ENCODE measurements around the gene TMPRSS5.
A peak's percentile ranks its signal among the peaks of the same experiment; 100 is the strongest.
"Not testable (repeated sequence)": the region's sequence is repeated elsewhere in the genome, so short reads cannot be mapped to it uniquely, and the experiment has no call there.

The TMPRSS5 gene

GRCh38 chr11:113705871-113706655 is at the start of gene TMPRSS5:
Gene TMPRSS5, minus strand, starts transcription at chr11:113706308. Its CDS starts 84 bp downstream, at chr11:113706224.
- no peak for DNase-seq

- no peak for DNase-seq
Measured at GRCh38 chr11:113752932-113753331, 46.8 kb upstream of the TMPRSS5 start.

DNA sequence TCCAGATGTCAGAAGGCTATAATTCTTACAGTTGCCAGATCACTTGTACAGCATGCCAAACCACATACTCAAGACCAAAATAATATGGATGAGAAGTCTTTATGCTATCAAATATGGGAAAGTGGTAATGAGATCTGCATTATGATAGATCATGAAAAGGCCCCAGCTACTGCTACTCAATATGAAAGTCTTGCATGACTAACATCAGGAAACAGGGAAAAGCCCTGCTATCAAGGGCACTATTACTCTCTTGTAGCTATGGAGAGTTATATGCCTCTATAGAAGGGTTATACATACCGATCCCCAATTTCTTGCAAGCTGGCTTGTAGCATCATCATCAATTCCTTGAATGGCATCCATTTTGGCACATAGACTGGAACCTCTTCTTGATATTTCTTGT is 30.2 kb upstream of the TMPRSS5 start:
- DNase-seq: no peak

GRCh38 chr11:113732092-113732491 is 26.0 kb upstream of the TMPRSS5 start:
- DNase-seq: no peak

DNA sequence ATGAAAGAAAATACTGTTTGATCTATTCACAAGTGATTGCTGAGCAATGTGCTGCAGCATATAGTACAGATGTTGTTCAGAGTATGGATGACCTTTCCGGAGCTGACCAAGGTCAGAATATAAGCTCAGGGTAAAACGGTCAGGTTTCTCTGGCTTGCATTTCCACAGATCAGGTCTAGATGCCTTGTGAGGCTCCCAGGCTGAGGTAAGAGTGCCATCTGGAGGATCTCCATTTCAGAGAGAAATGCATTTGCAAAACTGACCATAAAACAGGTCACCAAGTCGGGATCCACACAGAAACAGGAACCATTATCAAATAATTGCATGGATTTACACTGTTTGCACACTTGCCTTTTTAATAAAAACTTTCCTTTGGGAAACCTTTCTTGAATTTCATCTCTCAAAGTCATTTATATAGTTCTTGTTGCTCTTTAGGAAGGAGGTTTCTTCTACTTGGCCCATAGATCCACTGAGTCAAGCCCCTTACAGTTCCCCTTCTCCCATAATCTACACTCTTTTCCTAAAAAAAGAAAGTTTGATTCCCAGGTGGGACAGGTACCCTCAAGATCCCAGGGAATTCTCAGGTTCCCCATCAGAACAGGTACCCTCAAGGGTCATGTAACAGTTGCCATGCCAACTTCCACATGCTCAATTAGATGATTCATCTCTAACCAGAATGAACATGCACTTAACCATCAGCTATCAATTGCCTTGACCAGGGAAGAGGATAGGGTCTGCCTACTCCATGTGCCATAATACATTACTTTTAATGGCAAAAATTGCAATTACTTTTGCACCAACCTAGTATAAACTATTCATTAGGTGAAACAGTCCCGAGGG is 25.0 kb upstream of the TMPRSS5 start:
- peak; percentile 5 for DNase-seq

GRCh38 chr11:113729456-113729855 is 23.3 kb upstream of the TMPRSS5 start:
- DNase-seq: no peak

GRCh38 chr11:113728814-113729213 is 22.7 kb upstream of the TMPRSS5 start:
- no peak for DNase-seq

- no peak for DNase-seq
Measured at GRCh38 chr11:113725913-113726312, 19.8 kb upstream of the TMPRSS5 start.

DNA sequence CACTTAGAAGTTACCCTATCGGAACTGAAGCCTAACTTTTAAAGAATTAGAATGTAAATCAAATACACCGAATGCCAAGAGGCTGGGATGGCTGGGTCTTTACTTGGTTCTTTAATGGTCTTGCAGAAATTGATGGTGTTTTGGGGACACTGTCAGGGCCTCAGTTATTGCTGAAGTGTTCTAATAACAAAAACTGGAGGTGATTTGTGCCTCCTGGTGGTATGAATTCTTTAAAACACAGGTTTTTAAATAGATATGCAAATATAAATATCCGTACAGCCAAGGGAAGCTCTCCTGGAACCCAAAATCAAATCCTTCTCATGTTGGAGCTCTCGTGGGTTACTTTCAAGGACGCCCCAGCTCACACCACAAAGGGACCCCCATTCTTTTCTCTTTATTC is 19.3 kb upstream of the TMPRSS5 start:
- no peak for DNase-seq

DNA sequence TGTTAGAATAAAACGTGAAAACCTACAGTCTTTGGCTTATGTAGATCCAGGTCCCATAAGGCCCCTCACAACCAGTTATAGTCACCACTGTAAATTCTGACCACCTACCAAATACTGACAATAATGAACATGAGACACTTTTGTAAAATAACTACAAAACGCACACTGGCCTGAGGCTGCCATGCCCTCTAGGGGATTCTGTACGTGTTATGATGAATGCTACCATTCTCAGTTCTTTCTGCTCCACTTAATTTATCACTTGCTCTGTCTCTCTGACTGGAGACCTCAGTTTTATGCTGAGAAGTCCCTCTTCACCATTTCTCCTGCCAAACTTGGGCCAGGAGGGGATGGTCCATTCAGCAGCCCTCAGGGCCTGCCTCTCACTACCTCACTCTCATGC is 18.7 kb upstream of the TMPRSS5 start:
- no peak for DNase-seq

GRCh38 chr11:113723787-113724186 is 17.7 kb upstream of the TMPRSS5 start:
- DNase-seq: no peak

- no peak for DNase-seq
Measured at GRCh38 chr11:113722934-113723333, 16.8 kb upstream of the TMPRSS5 start.

DNA sequence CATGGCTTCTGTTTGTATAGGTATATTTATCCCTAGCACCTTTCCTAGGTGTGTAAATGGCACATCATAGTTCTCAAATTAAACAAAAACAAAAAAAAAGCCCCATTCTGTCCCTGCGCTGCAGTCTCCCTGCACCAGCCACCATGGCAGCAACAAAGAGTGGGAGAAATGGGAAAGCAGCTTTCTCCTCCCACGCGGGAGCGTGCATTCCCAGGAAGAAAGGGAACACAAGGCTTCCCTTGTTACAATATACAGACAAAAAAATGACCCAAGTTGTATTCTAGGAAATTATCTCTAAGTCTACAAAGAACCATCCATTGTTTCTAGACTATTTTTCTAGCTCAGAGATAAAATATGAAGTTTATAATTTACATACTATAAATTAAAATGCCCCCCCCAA is 16.1 kb upstream of the TMPRSS5 start:
- no peak for DNase-seq

GRCh38 chr11:113721462-113722066 is 15.5 kb upstream of the TMPRSS5 start:
- no peak for DNase-seq

DNA sequence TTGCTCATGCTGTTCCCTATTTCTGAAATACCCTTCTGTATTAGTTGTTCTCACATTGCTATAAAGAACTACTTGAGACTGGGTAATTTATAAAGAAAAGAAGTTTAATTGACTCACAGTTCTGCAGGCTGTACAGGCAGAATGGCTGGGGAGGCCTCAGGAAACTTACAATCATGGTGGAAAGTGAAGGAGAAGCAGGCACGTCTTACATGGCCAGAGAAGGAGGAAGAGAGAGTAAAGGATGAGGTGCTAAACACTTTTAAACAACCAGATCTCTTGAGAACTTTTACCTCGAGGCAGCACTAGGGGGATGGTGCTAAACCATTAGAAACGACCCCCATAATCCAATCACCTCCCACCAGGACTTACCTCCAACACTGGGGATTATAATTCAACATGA is 14.4 kb upstream of the TMPRSS5 start:
- DNase-seq: not testable (repeated sequence)

DNA sequence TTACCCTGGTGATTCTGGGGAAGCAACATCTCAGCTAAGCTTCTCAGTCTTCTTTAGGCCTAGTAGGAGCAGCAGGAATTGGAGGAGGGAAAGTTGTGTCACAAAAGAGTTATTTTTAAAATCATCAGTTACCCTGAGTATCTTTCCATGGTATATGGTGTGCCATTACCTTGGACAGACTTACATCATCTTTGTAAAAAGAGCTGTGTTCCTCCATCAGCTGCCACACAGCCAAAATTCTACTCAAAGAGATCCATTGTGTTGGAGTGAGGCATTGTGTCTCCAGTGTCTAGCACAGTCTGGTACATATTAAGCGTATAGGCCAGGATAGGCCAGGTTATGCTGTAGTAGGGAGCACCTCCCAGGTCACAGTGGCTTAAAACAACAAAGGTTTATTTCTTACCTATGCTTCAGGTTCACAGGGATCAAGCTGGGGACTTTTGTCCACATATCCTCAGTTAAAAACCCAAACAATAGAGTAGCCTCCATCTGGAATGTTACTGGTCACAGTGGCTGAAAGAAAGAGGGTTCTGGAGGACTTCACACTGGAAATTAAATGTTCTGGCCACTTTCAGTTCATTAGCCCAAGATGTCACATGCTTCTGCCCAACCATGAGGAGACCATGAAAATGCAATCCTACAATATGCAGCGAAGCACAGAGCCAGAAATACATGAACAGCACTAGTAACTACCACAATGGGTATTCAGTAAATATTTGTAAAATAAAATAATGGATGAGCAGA is 9.9 kb upstream of the TMPRSS5 start:
- no peak for DNase-seq

DNA sequence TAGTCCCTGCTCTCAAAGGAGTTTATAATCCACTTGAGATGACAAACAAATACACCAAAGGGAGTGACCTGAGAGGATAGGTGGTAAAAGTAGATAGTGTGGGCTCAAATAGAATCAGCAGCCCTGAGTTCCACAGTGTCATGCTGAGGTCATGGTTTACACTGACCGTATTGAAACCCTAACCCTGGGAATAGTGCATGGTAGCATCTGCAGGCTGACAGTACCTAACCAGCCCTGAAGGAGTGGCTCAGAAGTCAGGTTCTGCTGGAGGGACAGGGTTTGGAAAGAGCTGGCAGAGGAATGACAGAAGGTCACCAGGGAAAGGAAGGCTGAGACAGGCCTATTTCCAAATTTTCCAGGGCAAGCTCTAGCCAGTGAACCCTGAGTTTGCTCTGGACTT is 9.2 kb upstream of the TMPRSS5 start:
- no peak for DNase-seq

GRCh38 chr11:113710989-113711388 is 4.9 kb upstream of the TMPRSS5 start:
- DNase-seq: no peak

DNA sequence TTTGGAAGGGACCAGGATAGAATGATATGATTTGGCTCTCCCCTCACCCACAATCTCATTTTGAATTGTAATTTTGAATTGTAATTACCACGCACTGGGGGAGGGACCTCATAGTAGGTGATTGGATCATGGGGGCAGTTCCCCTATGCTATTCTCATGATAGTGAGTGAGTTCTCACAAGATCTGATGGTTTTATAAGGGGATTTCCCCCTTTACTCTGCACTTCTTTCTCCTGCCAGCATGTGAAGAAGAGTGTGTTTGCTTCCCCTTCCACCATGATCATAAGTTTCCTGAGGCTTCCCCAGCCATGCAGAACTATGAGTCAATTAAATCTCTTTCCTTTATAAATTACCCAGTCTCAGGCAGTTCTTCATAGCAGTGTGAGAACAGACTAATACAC is 2.6 kb downstream of the TMPRSS5 start:
- DNase-seq: not testable (repeated sequence)

DNA sequence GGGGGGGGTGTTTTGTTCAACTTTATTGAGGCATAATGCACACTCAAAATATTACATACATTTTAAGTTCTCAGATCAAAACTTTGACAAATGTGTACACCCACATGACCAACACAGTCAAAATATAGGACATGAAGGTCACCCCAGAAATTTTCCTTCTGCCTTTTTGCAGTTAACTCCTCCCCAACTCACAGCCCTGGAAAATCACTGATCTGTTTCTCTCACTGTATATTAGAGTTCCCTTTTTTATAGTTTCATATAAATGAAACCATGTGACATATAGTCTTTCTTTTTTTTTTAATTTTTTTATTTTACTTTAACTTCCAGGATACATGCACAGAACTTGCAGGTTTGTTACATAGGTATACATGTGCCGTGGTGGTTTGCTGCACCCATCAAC is 4.6 kb downstream of the TMPRSS5 start:
- DNase-seq: no peak

- no peak for DNase-seq
Measured at GRCh38 chr11:113698515-113698914, 7.6 kb downstream of the TMPRSS5 start.

GRCh38 chr11:113697756-113698407 is 8.2 kb downstream of the TMPRSS5 start:
- DNase-seq: no peak
